ENCODE measurements around the gene AR.

The AR gene

DNA sequence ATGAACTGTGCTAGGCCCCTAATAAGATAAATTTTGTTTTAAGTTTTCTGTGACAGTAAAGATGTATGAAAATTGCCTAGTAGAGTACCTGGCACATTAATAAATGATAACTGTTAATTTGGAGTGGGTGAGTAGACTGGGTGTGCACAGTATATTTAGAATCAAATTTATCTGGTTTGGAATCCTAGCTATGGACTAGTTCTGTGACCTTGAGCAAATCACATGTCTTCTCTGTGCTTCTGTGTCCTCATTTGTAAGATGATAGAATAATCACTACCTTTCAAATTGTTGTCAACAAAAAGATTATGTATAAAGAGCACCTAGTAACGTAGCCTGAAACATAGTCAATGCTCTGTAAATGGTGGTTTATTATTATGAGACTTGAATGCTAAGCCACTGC, 170.2 kb downstream of the AR start:
- H3K36me3 ChIP-seq (ENCODE audit: control insufficient read depth, insufficient read depth, low read length), result no peaks in the 10 kb centered on the region
- H3K4me3 ChIP-seq (replicated peaks; ENCODE audit: low read depth, low read length), result no peak overlapping the region
- TF ChIP-seq, protein P1, sequence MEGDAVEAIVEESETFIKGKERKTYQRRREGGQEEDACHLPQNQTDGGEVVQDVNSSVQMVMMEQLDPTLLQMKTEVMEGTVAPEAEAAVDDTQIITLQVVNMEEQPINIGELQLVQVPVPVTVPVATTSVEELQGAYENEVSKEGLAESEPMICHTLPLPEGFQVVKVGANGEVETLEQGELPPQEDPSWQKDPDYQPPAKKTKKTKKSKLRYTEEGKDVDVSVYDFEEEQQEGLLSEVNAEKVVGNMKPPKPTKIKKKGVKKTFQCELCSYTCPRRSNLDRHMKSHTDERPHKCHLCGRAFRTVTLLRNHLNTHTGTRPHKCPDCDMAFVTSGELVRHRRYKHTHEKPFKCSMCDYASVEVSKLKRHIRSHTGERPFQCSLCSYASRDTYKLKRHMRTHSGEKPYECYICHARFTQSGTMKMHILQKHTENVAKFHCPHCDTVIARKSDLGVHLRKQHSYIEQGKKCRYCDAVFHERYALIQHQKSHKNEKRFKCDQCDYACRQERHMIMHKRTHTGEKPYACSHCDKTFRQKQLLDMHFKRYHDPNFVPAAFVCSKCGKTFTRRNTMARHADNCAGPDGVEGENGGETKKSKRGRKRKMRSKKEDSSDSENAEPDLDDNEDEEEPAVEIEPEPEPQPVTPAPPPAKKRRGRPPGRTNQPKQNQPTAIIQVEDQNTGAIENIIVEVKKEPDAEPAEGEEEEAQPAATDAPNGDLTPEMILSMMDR (IDR thresholded peaks at IDR 0.05; ENCODE audit: insufficient read depth, low read length, poor library complexity, severe bottlenecking), result no peak
- no peak for DNase-seq (ENCODE audit: extremely low read depth, insufficient read length)
- H3K27me3 ChIP-seq (replicated peaks; ENCODE audit: control insufficient read depth, insufficient read depth, low read length), result no peaks in the 10 kb centered on the region

DNA sequence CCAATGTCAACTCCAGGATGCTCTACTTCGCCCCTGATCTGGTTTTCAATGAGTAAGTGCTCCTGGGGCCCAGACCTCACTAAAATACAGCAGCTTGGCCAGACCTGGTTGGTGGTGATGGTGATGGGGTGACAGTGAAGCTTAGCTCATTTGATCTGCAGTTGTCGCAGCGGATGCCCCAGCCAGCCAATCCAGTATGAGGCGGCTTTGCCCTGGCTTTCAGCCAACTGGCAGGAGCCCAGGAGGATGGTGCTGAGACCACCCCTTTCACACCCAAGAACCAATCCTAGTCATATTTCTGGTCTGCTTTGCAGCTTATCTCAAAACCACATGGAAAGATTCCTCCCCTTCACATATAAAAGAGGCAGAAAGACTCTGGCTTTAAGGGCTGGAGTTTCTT, 173.8 kb downstream of the AR start:
- H3K27me3 ChIP-seq (replicated peaks; ENCODE audit: control insufficient read depth, insufficient read depth, low read length), result no peaks in the 10 kb centered on the region
- H3K36me3 ChIP-seq (ENCODE audit: control insufficient read depth, insufficient read depth, low read length), result no peaks in the 10 kb centered on the region
- H3K4me3 ChIP-seq (replicated peaks; ENCODE audit: low read depth, low read length), result no peak overlapping the region
- no peak for DNase-seq (ENCODE audit: extremely low read depth, insufficient read length)
- TF ChIP-seq, protein P1 (IDR thresholded peaks at IDR 0.05; ENCODE audit: insufficient read depth, low read length, poor library complexity, severe bottlenecking), result no peak

DNA sequence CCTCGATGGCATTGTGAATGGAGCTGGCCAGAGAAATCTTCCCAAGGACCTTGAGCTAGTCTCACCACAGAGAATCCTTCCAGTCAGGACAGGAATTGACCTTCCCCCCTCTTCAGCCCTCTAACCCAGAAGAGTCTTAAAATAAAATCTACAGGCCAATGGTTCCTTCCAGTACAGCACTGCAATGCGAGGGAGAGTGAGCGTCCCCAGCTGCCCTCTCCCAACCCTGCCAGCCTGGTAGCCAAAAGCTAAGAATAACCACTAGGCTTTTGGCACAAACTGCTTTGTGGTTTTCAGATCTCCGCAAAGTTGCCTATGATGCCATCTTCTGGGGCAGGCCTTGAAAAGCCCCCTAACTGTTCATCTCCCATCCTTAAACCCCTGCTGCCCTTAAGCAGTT, 175.1 kb downstream of the AR start:
- no peaks in the 10 kb centered on the region for H3K36me3 ChIP-seq (ENCODE audit: control insufficient read depth, insufficient read depth, low read length)
- no peak for DNase-seq (ENCODE audit: extremely low read depth, insufficient read length)
- H3K4me3 ChIP-seq (replicated peaks; ENCODE audit: low read depth, low read length), result no peak overlapping the region
- TF ChIP-seq, protein P1 (IDR thresholded peaks at IDR 0.05; ENCODE audit: insufficient read depth, low read length, poor library complexity, severe bottlenecking), result no peak
- H3K27me3 ChIP-seq (replicated peaks; ENCODE audit: control insufficient read depth, insufficient read depth, low read length), result no peaks in the 10 kb centered on the region

DNA sequence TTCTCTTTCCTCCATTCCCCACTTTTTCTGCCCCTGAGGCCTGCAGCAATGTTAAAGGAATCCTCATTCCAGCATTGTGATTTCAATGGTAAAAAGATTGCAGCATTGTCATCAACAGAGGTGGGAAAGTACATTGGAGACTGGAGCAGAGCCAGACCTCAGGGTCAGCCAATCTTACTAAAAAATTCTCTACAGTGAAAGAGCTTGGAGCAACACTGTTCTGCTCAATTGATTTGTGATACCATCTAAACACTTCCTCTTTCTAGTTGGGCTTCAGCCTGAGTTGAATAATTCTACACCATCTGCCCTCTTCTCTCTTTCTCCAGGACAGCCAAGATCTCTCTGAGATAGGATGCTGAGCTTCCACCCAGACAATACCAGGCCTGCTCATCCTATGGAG, 176.5 kb downstream of the AR start:
- Histone ChIP-seq H3K4me3 (replicated peaks; ENCODE audit: low read depth, low read length) (no peak overlapping the region), H3K36me3 (ENCODE audit: control insufficient read depth, insufficient read depth, low read length) (no peaks in the 10 kb centered on the region), H3K27me3 (replicated peaks; ENCODE audit: control insufficient read depth, insufficient read depth, low read length) (no peaks in the 10 kb centered on the region)
- TF ChIP-seq, protein P1 (IDR thresholded peaks at IDR 0.05; ENCODE audit: insufficient read depth, low read length, poor library complexity, severe bottlenecking), result no peak
- no peak for DNase-seq (ENCODE audit: extremely low read depth, insufficient read length)

DNA sequence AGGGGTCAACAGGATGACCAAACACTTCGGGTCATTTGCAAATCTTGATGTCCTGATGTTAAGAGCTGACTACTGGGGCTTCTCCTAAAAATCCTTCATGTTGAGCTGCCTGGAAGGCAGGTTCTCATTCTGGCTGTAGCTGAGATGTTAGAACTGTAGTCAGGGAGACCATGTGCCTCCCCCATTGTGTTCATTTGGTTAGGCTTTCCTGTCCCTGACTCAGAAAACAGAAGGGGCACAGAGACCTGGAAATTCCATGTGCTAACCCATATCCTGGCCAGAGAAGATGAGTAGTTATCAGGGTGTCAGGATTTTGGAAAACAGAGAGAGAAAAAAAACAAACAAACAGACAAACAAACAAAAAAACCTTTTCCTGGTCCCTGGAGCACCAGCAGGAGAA, 177.5 kb downstream of the AR start:
- DNase-seq (ENCODE audit: extremely low read depth, insufficient read length), result no peak
- TF ChIP-seq, protein P1 (IDR thresholded peaks at IDR 0.05; ENCODE audit: insufficient read depth, low read length, poor library complexity, severe bottlenecking), result no peak
- Histone ChIP-seq H3K27me3 (replicated peaks; ENCODE audit: control insufficient read depth, insufficient read depth, low read length) (no peaks in the 10 kb centered on the region), H3K4me3 (replicated peaks; ENCODE audit: low read depth, low read length) (no peak overlapping the region), H3K36me3 (ENCODE audit: control insufficient read depth, insufficient read depth, low read length) (no peaks in the 10 kb centered on the region)
